GM21526 (cell line): Measurements from ENCODE around the gene ARHGEF38.
"Not testable (repeated sequence)": the region's sequence is repeated elsewhere in the genome, so short reads cannot be mapped to it uniquely, and the experiment has no call there.

ENCODE experiments used
- ATAC-seq: cut with Tn5 transposase; IDR thresholded peaks from one replicate; pipeline ENCODE4 v1.9.1; 2021; ENCODE audit warnings: moderate library complexity; ENCODE audit not compliant: unreplicated experiment, low FRiP score

ARHGEF38 gene

DNA sequence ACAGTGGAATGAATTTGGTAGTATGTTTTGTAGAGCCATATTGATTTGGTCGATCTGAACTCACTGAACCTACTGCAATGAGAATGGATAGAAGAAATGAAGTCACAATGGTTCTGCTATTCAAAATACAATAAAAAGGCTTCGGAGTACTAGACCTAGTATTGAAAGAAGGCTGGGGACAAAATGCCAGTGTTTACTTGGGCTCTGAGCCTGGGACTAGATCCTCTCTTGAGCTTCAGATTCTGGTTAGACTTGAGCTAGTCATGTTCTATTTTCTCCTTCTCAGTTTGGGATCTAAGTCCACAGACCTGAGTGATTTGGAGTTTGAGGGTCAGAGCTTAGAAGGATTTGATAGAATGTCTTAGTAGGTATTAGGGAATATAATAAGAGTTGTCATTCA, 146.2 kb downstream of the ARHGEF38 start:
- no peak for ATAC-seq

DNA sequence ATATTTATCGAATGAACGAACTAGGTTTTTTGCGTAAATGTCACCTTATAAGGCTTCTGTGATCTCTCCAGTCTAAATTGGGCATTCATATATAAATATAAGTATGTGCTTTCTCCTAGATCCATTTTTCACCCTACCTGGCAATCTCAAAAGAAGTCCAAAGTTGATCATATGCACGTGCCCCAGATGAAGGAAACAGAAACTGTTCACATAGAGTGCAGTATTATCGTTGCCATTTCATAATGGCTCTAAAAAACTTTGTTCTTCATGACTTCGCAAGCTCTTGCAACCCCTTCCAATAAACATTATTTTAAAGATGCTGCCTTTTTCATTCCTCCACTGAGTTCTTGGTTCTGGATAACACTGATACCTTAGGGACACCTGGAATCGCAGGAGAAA, 155.4 kb downstream of the ARHGEF38 start:
- no peak for ATAC-seq

DNA sequence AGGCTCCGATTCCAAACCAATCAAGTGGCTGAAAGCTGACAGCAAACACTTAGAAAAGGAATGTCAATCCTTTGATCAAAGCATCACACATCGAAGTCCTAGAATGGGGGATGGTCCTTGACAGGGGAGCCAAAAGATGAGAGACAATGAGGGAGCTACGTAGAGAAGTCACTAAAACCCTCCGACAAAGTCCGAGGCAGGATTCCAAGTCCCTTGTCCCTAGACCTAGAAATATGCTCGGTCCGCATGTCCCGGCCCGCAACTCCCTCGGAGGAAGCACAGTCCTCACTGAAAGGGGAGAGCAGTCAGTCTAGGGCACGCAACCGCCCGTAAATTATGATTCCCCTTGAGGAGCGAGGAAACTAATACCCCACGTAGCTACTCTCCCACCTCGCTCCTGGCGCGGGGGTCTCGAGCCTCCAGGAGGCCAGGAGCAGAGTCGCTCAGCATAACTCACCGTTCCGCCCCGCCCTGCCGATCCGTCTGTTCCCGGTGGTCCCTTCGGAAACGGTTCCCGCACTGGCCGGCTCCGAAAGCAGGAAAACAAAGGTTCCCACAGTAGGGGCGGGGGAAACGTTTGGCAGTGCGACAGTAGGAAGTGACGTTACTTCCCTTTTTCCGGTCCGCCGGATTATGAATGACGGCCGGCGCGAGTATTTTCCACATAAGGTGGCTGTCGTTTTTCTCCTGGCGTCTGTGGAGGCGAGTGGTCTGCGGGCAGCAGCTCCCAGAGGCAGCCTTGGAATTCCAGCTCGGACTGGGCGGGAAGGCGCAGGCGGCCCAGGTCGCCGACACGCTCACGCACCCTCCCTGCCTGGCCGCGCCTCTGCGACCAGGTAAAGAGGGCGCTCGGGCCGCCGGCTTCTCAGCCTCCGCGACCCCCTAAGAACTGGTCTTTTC, 156.0 kb downstream of the ARHGEF38 start, which contains the start of the genes GSTCD and INTS12:
Gene GSTCD, plus strand, starts transcription at position 604 of the 900 bp plus-strand sequence. CDS start 8,830 bp downstream, outside the sequence.
Gene INTS12, minus strand, starts transcription at position 509 of the 900 bp plus-strand sequence. CDS start 8,684 bp downstream, outside the sequence.
- peak; percentile 75 for ATAC-seq

DNA sequence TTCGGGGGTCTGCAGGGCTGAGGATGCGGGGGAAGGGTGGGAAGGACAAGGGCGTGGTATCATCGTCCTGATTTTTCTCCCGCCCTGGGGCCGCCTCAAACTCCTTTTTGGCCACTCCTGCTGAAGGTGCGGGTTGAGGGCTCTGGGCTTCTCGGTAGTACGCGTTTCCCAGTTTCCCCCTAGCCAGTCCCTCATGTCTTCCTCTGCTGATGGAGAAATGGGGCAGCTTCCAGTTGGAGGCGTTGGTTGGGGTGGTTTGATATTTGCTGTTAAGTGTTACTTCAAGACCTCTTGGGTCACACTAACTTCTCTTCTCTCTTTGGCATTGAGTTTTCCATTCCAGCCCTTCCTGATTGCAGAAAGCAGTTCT, 156.6 kb downstream of the ARHGEF38 start:
- peak; percentile 35 for ATAC-seq

DNA sequence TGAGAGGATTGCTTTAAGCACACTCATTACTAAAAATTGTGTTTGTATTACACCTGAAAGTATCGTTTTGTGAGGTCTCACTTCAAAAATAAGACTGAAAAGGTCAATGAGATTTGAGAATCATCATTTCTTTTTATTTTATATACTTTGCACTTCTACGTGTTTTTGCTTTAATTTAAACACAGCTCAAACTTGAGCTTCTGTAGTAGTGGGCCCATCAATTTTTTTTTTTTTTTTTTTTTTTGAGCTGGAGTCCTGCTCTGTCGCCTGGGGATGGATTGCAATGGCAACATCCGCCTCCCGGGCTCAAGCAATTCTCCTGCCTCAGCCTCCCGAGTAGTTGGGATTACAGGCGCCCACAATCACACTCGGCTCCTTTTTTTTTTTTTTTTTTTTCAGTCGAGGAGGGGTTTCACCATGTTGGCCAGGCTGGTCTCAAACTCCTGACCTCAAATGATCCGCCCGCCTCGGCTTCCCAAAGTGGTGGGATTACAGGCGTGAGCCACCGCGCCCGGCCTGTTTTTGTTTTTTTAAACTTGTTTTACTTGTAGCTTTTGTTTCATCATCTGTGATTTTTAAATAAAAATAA, 157.7 kb downstream of the ARHGEF38 start:
- no peak for ATAC-seq

DNA sequence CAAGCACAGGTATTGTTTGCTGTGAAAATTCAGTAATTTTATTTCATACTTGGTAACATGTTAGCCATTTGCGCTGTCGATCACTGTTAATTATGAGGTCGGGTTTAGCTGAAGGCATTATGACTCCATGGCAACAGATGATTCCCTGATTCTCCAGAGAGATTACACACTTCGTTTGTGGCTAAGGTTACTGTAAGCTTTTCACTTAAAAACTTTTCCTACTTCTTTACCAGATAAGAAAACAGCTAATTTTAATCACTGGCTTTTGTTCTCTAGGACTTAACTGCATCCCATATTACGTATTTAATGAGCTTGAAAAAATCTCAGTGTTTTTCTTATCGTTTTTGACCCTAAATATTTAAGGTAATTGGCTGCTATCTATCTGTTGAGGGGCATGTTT, 158.3 kb downstream of the ARHGEF38 start:
- ATAC-seq: no peak

DNA sequence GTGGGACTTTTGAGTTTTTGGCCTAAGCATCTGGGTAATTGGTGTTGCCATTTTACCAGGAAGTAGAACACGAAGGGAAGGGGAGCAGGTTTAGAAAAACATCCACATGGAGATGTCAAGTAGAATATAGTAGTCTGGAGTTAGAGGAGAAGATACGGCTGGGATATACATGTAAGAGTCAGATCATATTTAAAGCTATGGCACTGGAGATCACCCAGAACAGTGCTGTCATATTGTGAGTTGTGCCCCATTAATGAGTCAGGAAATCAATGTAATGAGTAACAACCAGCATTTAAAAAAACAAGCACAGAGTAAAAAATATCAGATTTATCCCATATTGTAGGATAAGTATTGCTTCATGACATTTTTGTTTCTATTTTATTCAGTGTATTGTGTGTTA, 160.3 kb downstream of the ARHGEF38 start:
- ATAC-seq: no peak

DNA sequence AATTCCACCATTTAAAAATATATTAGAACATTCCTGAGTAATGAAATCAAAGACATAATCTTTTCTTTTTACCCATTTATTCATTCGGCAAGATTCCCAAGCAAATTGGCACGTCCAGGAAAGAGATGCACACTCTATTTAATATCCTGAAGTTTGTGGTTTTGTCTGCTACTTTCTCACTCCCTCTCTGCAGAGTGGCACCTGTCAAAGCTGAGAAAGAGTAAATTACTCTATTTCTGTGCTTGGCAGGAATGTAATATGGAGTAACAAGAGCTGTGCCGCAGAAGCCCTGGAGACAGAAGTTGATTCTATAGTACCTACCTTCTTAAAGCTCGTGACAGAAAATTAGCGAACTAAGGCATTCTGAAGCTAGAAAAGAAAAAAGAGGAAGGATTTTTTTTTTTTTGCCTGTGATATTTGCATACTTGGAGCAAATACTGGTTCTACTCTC, 161.7 kb downstream of the ARHGEF38 start:
- peak; percentile 72 for ATAC-seq

DNA sequence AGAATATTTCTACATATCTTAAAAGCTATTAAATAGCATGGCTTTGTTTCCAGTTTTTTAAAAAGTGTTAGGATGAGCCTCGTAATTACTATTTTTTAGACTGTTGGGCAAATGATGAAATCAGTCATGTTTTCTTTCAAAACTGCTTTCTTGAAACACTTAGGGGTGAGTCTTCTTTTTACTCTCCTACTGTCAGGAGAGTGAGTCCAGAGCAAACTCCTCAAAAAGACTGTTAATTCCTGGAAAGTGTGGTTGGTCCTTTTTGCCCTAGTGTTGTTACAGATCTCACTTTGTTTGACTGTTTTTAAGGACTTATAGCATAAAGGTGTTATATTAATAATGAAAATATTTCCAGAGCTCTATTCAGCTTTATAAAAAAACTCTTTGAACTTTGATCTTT, 162.5 kb downstream of the ARHGEF38 start:
- no peak for ATAC-seq

DNA sequence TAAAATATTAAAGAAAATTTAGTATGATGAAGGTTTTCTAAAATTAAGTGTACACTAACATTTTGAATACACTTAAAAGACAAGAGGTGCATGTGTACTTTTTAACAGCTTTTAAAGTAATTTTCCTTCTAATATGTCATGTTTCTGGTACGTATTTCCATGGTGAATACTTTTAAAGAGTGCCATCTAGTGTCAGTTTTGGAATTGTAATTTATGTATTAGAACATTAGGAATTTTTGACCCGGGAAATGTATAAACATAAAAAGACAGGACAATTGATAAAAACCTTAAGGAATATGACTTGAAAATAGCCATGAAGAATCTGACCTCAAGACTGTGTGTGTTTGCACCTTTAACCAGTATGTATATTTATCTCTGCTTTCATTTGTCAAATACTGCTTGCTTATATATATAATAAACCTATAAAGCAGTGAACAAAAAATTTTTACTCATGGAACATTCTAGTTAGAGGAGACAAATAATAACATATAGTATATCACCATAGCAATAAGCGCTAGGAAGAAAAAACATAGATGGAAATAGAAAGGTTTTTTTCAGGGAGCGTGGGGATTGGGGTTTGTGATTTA, 163.4 kb downstream of the ARHGEF38 start:
- no peak for ATAC-seq

DNA sequence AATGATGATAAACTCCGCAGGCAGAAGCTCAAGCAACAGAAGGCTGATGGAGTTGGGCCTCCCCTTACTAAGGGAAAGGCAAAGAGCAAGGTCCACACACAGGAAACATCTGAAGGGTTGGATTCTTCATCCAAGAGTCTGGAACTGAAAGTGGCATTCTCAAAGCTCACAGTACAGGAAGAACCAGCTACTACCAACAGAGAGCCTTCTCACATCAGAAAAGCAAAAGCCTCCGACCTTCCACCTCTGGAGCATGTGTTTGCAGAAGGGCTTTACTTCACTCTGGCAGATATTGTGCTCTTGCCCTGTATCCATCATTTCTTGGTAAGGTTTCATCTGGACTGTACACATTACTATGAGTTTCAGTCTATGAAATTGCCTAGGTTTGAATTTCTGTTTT, 166.8 kb downstream of the ARHGEF38 start:
- ATAC-seq: no peak

DNA sequence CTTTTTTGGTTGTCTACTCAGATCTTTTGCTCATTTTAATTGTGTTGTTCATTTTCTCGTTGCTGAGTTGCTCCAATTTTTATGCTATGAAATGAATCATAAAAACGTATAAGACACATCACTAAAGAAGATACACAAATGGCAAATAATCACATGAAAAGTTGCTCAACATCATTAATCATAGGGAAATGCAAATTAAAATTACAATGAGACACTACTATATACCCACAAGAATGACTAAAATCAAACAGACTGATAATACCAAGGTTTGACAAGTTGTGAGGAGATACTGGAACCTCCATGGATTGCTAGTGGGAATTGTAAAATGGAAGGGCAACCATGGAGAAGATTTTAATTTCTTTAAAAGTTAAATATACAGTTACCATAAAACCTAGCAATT, 173.2 kb downstream of the ARHGEF38 start:
- ATAC-seq: no peak

DNA sequence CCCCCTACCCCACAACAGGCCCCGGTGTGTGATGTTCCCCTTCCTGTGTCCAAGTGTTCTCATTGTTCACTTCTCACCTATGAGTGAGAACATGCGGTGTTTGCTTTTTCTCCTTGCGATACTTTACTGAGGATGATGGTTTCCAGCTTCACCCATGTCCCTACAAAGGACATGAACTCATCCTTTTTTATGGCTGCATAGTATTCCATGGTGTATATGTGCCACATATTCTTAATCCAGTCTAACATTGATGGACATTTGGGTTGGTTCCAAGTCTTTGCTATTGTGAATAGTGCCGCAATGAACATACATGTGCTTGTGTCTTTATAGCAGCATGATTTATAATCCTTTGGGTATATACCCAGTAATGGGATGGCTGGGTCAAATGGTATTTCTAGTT, 177.5 kb downstream of the ARHGEF38 start:
- ATAC-seq: not testable (repeated sequence)
